Activated T-helper 1 cell treated with anti-CD3 and anti-CD28 coated beads, Interleukin-12 subunit alpha, Interleukin-12 subunit beta, Interleukin-2, Interleukin-4 antibody, amounts not matched to agents 30 ng/mL and 10 ng/mL and 1 ng/mL, durations not matched to agents 14 hours and 24 hours and 36 hours (primary cell): ENCODE measurements around the gene INTS2. TPM values are rescaled to one million over a fixed set of nuclear protein-coding genes. Genes with fewer than 3 reads are reported as not detected.
A peak's percentile ranks its signal among the peaks of the same experiment; 100 is the strongest.

Source experiments
- DNase-seq: peaks from one replicate; pipeline ENCODE4 v3.0.0; 2021; ENCODE audit warnings: low spot score
- H3K27ac Mint-ChIP-seq: one replicate; pipeline ENCODE4 v1.8.0; 2021; ENCODE audit warnings: mild to moderate bottlenecking, mixed read lengths
- H3K27me3 Mint-ChIP-seq: one replicate; pipeline ENCODE4 v1.8.0; 2022; ENCODE audit warnings: mild to moderate bottlenecking, moderate library complexity, mixed read lengths; ENCODE audit not compliant: insufficient read depth
- H3K36me3 Mint-ChIP-seq: one replicate; pipeline ENCODE4 v1.8.0; 2021; ENCODE audit warnings: low read depth, mixed read lengths
- H3K4me1 Mint-ChIP-seq: one replicate; pipeline ENCODE4 v1.8.0; 2021; ENCODE audit warnings: low read depth, mixed read lengths
- H3K4me3 Mint-ChIP-seq: one replicate; pipeline ENCODE4 v1.8.0; 2021; ENCODE audit warnings: mild to moderate bottlenecking, moderate library complexity, mixed read lengths
- H3K9me3 Mint-ChIP-seq: one replicate; pipeline ENCODE4 v1.8.0; 2021; ENCODE audit warnings: mixed read lengths
- intact Hi-C: fragments of 100-400 bp; cut with micrococcal nuclease; formaldehyde crosslinking; loops from one replicate; pipeline ENCODE4 v1.15.1; 2024
- total RNA-seq: library from RNA; stranded (reverse); gene quantifications from 2 replicates; pipeline ENCODE4 v1.2.3, GENCODE V29; 2022

Gene INTS2
- total RNA-seq, 1 donor from 2014 or later, result 25.4 TPM

- no peak overlapping the region for H3K4me3 Mint-ChIP-seq
Observed at GRCh38 chr17:61884864-61885263, 42.9 kb downstream of the INTS2 start.

DNA sequence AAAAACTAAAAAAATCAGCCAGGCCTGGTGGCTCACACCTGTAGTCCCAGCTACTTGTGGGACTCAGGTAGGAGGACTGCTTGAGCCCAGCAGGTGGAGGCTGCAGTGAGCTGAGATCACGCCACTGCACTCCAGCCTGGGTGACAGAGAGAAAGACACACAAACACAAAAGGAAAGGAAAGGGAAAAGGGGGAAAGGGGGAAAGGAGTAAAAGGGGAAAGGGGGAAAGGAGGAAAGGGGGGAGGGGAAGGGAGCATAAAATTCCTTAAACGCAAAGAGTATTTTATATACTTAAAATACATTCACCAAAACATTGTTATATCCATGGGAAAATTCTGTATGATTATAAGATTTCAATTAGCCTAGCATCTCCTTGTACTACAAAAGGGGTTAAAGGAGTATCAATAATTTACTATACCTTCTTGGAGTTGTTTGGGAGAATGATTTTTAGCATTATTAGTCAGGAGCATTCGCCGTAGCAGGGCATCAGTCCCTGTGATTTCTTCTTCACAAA is 47.1 kb downstream of the INTS2 start:
- Mint-ChIP-seq H3K27ac (peak overlapping the region; percentile 44), H3K4me3 (no peak overlapping the region), H3K36me3 (peaks cover 15% of the 10 kb centered on the region), H3K9me3 (no peaks in the 10 kb centered on the region), H3K27me3 (no peaks in the 10 kb centered on the region), H3K4me1 (no peaks in the 10 kb centered on the region)
- intact Hi-C loops, result no loop called here
- no peak for DNase-seq

More at GRCh38 chr17:61884864-61885263, 42.9 kb downstream of the INTS2 start:
- no peaks in the 10 kb centered on the region for H3K27me3 Mint-ChIP-seq
- no peak for DNase-seq
- intact Hi-C loops, result no loop called here
- no peaks in the 10 kb centered on the region for H3K4me1 Mint-ChIP-seq
- no peaks in the 10 kb centered on the region for H3K9me3 Mint-ChIP-seq
- no peak overlapping the region for H3K27ac Mint-ChIP-seq
- peaks cover 16% of the 10 kb centered on the region for H3K36me3 Mint-ChIP-seq

DNA sequence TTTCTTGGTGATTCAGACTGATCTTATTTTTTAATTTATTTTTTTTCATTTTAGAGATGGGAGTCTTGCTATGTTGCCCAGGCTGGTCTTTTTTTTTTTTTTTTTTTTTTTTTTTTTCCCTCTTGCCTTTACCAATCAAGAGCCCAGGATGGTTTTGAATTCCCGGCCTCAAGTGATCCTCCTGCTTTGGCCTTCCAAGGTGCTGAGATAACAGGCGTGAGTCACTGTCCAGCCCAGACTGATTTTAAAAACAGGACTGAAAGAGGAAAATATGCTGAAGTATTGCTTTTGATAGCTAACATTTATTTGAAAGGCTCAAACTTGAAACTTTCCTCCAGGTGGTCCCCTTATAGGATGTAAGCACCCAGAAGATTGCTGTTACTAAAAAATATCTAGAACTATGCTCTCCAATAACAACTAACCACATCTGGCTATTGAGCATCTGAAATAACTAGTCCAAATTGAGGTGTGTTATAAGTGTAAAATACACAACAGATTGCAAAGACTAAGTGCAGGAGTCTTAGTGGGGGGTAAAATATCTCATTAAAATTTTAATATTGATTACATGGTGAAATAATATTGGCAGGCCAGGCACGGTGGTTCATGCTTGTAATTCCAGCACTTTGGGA is 48.7 kb downstream of the INTS2 start:
- DNase-seq, result no peak
- intact Hi-C loops, result no loop called here
- Mint-ChIP-seq H3K9me3 (no peaks in the 10 kb centered on the region), H3K27ac (no peak overlapping the region), H3K27me3 (no peaks in the 10 kb centered on the region), H3K4me3 (no peak overlapping the region), H3K4me1 (no peaks in the 10 kb centered on the region), H3K36me3 (peaks cover 11% of the 10 kb centered on the region)

DNA sequence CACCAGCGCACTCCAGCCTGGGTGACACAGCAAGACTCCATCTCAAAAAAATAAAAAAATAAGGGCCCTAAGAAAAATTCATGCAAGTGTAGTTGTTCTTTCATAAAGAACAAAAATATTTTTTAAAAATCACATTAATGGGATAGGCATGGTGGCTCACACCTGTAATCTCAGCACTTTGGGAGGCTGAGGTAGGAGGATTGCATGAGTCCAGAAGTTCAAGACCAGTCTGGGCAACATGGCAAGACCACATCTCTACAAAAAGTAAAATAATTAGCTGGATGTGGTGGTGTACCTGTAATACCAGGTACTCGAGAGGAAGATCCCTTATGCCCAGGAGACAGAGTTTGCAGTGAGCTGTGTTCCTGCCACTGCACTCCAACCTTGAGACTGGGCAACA is 49.3 kb downstream of the INTS2 start:
- intact Hi-C loops, result no loop called here
- H3K36me3 Mint-ChIP-seq, result peaks cover 13% of the 10 kb centered on the region

GRCh38 chr17:61877837-61878236 is 49.9 kb downstream of the INTS2 start:
- intact Hi-C loops, result no loop called here
- Mint-ChIP-seq H3K27me3 (no peaks in the 10 kb centered on the region), H3K36me3 (peaks cover 12% of the 10 kb centered on the region), H3K9me3 (no peaks in the 10 kb centered on the region), H3K4me1 (no peaks in the 10 kb centered on the region), H3K27ac (no peak overlapping the region), H3K4me3 (no peak overlapping the region)
- DNase-seq, result no peak

More for the DNA sequence above, 49.3 kb downstream of the INTS2 start:
- H3K27ac Mint-ChIP-seq, result no peak overlapping the region
- H3K4me1 Mint-ChIP-seq, result no peaks in the 10 kb centered on the region
- no peak overlapping the region for H3K4me3 Mint-ChIP-seq
- H3K27me3 Mint-ChIP-seq, result no peaks in the 10 kb centered on the region
- H3K9me3 Mint-ChIP-seq, result no peaks in the 10 kb centered on the region
- DNase-seq, result no peak

GRCh38 chr17:61875804-61876203 is 52.0 kb downstream of the INTS2 start:
- Mint-ChIP-seq H3K27ac (no peak overlapping the region), H3K9me3 (no peaks in the 10 kb centered on the region), H3K36me3 (peaks cover 11% of the 10 kb centered on the region), H3K27me3 (no peaks in the 10 kb centered on the region), H3K4me3 (no peak overlapping the region), H3K4me1 (no peaks in the 10 kb centered on the region)
- no peak for DNase-seq
- intact Hi-C loops, result no loop called here

DNA sequence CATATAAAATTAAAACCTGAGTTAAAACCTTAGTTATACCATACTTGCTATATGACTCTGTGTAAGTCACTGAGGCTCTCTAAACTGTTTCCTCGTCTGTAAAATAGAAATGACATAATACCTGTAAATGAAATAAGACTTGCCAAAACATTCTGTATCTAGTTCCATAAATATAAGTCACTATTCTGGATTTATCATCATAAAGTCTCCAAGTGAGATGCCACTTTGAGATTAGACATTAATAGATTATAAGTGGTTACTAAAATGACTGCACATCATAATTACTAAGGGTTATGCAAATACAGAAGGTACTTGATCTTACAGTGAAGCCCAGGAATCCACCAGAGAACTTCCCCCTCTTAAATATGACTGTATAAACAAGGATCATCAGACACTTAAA is 52.5 kb downstream of the INTS2 start:
- H3K4me1 Mint-ChIP-seq, result no peaks in the 10 kb centered on the region
- H3K9me3 Mint-ChIP-seq, result no peaks in the 10 kb centered on the region
- intact Hi-C loops, result no loop called here
- H3K36me3 Mint-ChIP-seq, result peaks cover 13% of the 10 kb centered on the region
- no peak overlapping the region for H3K4me3 Mint-ChIP-seq
- no peaks in the 10 kb centered on the region for H3K27me3 Mint-ChIP-seq
- DNase-seq, result no peak
- no peak overlapping the region for H3K27ac Mint-ChIP-seq

DNA sequence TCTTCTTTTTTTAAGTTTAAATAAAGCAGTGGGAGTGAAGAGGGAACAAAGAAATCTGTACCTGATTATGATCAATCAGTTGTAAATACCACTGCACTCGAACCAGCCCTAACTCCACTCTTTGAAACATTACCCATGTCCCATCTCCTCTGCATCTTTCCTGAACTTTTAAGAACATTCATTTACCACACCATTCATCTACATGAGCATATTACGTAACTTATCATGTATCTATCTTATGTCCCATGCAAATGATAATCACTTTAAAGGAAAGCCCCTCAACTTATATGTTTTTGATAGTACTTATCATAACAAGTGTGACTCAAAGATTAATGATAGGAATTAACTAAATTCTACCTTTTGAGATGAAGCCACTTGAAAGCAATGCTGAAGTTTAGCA is 53.7 kb downstream of the INTS2 start:
- peaks cover 20% of the 10 kb centered on the region for H3K36me3 Mint-ChIP-seq
- intact Hi-C loops, result no loop called here
- H3K9me3 Mint-ChIP-seq, result no peaks in the 10 kb centered on the region
- DNase-seq, result no peak
- H3K4me1 Mint-ChIP-seq, result no peaks in the 10 kb centered on the region
- no peak overlapping the region for H3K4me3 Mint-ChIP-seq
- no peaks in the 10 kb centered on the region for H3K27me3 Mint-ChIP-seq
- H3K27ac Mint-ChIP-seq, result no peak overlapping the region

DNA sequence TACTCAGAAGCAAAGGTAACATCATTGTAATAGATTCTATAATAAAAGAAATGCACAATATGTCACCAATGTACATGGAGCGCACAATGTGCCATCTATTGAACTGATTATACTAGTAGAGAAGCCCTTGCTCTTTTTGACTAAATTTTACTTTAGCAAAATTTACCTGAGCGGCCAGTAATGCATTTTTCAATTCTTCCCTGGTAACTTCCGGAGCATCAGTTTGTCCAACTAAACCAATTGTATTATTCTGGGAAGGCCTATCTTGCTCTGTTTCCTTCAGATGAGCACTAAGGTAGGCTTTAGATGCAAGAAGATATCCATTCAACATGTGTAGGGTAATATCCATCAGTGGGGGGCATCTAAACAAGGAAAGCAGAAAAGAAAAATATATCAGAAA is 55.7 kb downstream of the INTS2 start:
- DNase-seq, result no peak
- no peak overlapping the region for H3K27ac Mint-ChIP-seq
- peaks cover 21% of the 10 kb centered on the region for H3K36me3 Mint-ChIP-seq
- no peaks in the 10 kb centered on the region for H3K9me3 Mint-ChIP-seq
- intact Hi-C loops, result no loop called here
- H3K4me1 Mint-ChIP-seq, result no peaks in the 10 kb centered on the region
- H3K27me3 Mint-ChIP-seq, result no peaks in the 10 kb centered on the region
- H3K4me3 Mint-ChIP-seq, result no peak overlapping the region

DNA sequence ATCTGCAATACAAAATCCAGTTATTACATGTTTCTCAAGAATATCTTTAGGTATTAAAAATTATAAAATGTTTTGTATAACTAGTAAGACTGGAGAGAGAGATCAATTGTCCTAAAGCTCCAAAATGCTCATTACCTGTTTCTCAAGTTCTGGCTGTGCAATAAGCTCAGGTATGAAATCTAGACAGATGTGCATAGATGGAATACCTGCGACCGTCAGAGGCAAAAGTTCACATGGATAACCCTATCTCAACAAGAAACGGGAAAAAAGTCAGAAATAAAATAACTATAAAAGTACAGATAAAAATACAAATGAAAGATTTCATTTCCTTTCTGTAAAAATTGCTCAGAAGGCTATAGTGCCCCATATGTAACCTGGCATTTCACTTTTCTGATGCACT is 58.6 kb downstream of the INTS2 start:
- no peak overlapping the region for H3K27ac Mint-ChIP-seq
- intact Hi-C loops, result no loop called here
- no peak overlapping the region for H3K4me3 Mint-ChIP-seq
- peaks cover 4% of the 10 kb centered on the region for H3K4me1 Mint-ChIP-seq
- no peaks in the 10 kb centered on the region for H3K27me3 Mint-ChIP-seq
- H3K36me3 Mint-ChIP-seq, result peaks cover 21% of the 10 kb centered on the region
- no peak for DNase-seq
- H3K9me3 Mint-ChIP-seq, result no peaks in the 10 kb centered on the region

GRCh38 chr17:61868074-61868473 is 59.7 kb downstream of the INTS2 start:
- H3K4me3 Mint-ChIP-seq, result no peak overlapping the region
- intact Hi-C loops, result no loop called here
- peaks cover 12% of the 10 kb centered on the region for H3K4me1 Mint-ChIP-seq
- H3K27me3 Mint-ChIP-seq, result no peaks in the 10 kb centered on the region
- H3K27ac Mint-ChIP-seq, result no peak overlapping the region
- peaks cover 19% of the 10 kb centered on the region for H3K36me3 Mint-ChIP-seq
- no peak for DNase-seq
- H3K9me3 Mint-ChIP-seq, result no peaks in the 10 kb centered on the region

GRCh38 chr17:61867033-61867432 is 60.7 kb downstream of the INTS2 start:
- intact Hi-C loops, result no loop called here
- Mint-ChIP-seq H3K27me3 (no peaks in the 10 kb centered on the region), H3K9me3 (no peaks in the 10 kb centered on the region)

DNA sequence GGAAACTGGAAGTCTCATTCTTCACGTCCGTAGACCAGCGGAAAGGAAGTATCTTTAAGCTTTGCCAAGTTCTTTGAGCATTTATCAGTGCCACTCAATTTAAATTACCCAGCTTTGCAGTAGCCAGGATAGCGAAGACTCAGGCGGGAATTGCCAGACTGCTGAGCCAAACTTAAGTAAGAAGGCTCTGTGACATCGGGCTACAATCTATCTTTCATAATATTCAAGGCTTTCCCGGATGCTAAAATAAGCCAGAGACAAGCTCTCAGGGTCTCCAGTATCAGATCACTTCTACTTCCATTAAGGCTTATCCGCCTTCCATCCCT is 64.0 kb downstream of the INTS2 start:
- H3K4me3 Mint-ChIP-seq, result peak overlapping the region; percentile 91
- intact Hi-C loops, result loop anchor here (1.0 to 5.0 kb wide), 3 partner anchors 64 to 1786 kb away; partner anchors contain the start of genes HEATR6 and INTS2
- H3K27me3 Mint-ChIP-seq, result no peaks in the 10 kb centered on the region
- peaks cover 44% of the 10 kb centered on the region for H3K4me1 Mint-ChIP-seq
- no peak for DNase-seq
- H3K27ac Mint-ChIP-seq, result peak overlapping the region; percentile 89
- peaks cover 15% of the 10 kb centered on the region for H3K36me3 Mint-ChIP-seq
- H3K9me3 Mint-ChIP-seq, result no peaks in the 10 kb centered on the region

More at GRCh38 chr17:61867033-61867432, 60.7 kb downstream of the INTS2 start:
- Mint-ChIP-seq H3K4me1 (peaks cover 23% of the 10 kb centered on the region), H3K4me3 (no peak overlapping the region), H3K27ac (no peak overlapping the region), H3K36me3 (peaks cover 17% of the 10 kb centered on the region)
- DNase-seq, result no peak
